ENCODE results near the gene COQ5. TPM values are rescaled to one million over a fixed set of nuclear protein-coding genes. Genes with fewer than 3 reads are reported as not detected.

COQ5 gene
- total RNA-seq, 1 donor from 2014 or later = 29.3 TPM

DNA sequence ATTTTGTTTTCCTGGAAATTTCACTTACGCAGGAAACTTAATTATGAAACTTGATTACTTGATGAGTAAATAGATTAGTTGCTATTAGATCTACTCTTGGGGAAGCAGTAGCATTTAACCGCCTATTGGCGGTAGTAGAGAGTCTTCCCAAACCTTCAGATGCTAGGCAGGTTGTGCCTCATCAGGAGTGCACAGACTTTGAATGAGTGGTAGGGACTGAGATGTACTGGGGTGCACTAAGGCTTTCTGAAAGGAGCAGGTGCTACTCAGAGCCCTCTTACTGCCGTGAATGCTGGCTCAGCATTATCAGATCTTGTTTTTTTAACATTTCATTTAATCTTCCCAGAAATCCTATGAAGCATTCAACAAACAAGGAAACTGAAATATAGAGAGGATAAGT is 75.0 kb downstream of the COQ5 start:
- peaks cover 59% of the 10 kb centered on the region for H3K36me3 Mint-ChIP-seq (ENCODE audit: low read depth)
- intact Hi-C loops (cut with micrococcal nuclease) = no loop called here
- DNase-seq (ENCODE audit: low spot score) = no peak
- H3K4me1 Mint-ChIP-seq (ENCODE audit: low read depth) = peaks cover 2% of the 10 kb centered on the region
- no peaks in the 10 kb centered on the region for H3K9me3 Mint-ChIP-seq
- H3K4me3 Mint-ChIP-seq (ENCODE audit: low read depth) = no peak overlapping the region
- no peaks in the 10 kb centered on the region for H3K27me3 Mint-ChIP-seq (ENCODE audit: low read depth)
- no peak overlapping the region for H3K27ac Mint-ChIP-seq

Other genes starting within 250 kb of the COQ5 start
- gene RNU4-2, start 237.3 kb downstream of the COQ5 start, total RNA-seq = 5,714 and 6,075 TPM in 2 replicates
- 2,603 and 2,662 TPM in 2 replicates for gene RNU4-1, start 235.9 kb downstream of the COQ5 start, total RNA-seq
- 2.0 and 2.2 TPM in 2 replicates for gene SIRT4, start 226.8 kb downstream of the COQ5 start, total RNA-seq
- not detected in 2 replicates for gene PLA2G1B, start 201.4 kb downstream of the COQ5 start, total RNA-seq
- gene MSI1, start 160.0 kb downstream of the COQ5 start, total RNA-seq = 1.4 and 3.5 TPM in 2 replicates
- gene COX6A1, start 91.0 kb downstream of the COQ5 start, total RNA-seq = 328 and 333 TPM in 2 replicates
- 36.8 TPM in 2 replicates for gene TRIAP1, start 82.8 kb downstream of the COQ5 start, total RNA-seq
- 30.4 and 38.0 TPM in 2 replicates for gene GATC, start 82.7 kb downstream of the COQ5 start, total RNA-seq
- gene SRSF9, start 59.4 kb downstream of the COQ5 start, total RNA-seq = 248 and 251 TPM in 2 replicates
- gene DYNLL1, start 33.0 kb downstream of the COQ5 start, total RNA-seq = 323 and 329 TPM in 2 replicates
- 177 and 200 TPM in 2 replicates for gene RNF10, start 5.2 kb upstream of the COQ5 start, total RNA-seq
- gene POP5, start 52.2 kb upstream of the COQ5 start, total RNA-seq = 64.3 and 65.7 TPM in 2 replicates
- gene CABP1, start 111.5 kb upstream of the COQ5 start, total RNA-seq = 0.27 and 0.41 TPM in 2 replicates
- 136 and 142 TPM in 2 replicates for gene MLEC, start 158.0 kb upstream of the COQ5 start, total RNA-seq
- 25.1 and 27.0 TPM in 2 replicates for gene UNC119B, start 181.3 kb upstream of the COQ5 start, total RNA-seq
- 16.4 and 16.6 TPM in 2 replicates for gene ACADS, start 196.7 kb upstream of the COQ5 start, total RNA-seq